GM18867 (cell line): Measurements from ENCODE around the gene PGPEP1.
"Not testable (repeated sequence)": the region's sequence is repeated elsewhere in the genome, so short reads cannot be mapped to it uniquely, and the experiment has no call there.

Experiments used
- ATAC-seq: cut with Tn5 transposase; IDR thresholded peaks from one replicate; pipeline ENCODE4 v1.9.1; 2021; ENCODE audit warnings: mild to moderate bottlenecking, moderate library complexity; ENCODE audit not compliant: unreplicated experiment

PGPEP1 gene

GRCh38 chr19:18363787-18364186 lies 23.4 kb downstream of the PGPEP1 start:
- no peak for ATAC-seq

GRCh38 chr19:18364277-18364825 lies 24.0 kb downstream of the PGPEP1 start:
- not testable (repeated sequence) for ATAC-seq

DNA sequence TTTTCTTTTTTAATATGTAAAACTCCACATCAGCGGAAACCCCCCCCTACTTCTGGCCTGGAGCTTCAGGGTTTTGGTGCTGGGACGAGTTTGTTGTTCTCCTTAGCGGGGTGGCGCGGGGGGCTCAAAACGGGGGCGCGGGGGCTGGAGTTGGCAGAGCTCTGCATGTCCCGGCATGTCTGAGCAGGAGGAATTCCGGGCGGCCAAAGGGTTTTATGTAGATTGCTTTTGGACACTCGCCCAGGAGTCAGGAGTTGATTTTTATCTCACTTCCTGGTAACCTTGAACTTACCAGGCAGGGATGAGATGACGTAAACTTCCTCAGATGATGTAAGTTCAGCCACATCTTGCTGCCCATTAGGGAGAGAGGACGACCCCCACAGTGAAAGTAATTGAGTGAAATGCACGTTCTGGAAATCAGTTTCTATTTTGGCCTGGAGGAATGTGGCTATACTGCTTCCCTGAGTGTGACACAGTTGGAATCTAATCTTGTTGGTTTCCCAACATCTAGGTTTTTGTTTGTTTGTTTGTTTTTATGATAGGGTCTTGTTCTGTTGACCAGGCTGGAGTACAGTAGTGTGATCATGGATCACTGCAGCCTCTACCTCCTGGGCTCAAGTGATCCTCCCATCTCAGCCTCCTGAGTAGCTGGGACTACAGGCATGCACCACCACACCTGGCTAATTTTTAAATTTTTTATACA lies 24.6 kb downstream of the PGPEP1 start:
- no peak for ATAC-seq

- no peak for ATAC-seq
Observed at GRCh38 chr19:18366021-18366435, 25.6 kb downstream of the PGPEP1 start.

DNA sequence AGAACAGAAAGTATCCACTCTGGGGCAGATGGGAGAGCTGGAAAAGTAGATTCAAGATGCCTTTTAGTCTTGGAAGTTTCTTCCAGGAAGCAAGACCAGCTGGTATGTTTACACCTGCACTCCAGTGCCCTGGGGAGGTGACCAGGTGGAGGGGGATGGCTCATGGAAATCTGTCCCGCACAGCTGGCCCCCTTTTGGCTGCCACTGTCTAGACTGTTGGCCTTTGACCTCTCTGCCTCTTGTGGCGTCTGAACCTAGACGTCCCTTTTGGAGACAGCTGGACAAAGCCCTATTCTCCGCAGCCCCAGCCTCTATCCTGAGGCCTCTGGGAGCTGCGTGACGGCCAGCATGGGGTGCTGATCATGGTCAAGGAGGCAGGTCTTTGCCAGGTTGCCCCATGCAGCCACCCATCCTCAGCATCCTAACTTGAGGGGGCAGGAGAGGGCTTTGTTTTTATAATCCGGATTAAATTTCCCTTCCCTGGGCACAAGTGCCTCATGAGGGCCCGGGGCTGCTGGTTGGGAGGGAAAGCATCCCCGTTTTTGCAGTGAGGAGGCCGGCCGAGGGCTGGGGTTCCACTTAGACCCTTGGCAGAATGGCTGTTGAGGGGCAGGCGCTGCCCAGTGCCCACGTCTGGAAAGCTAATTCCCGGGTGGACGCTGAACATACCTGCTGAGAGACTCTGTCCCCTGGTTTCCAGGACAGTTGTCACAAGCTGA lies 28.3 kb downstream of the PGPEP1 start:
- no peak for ATAC-seq

DNA sequence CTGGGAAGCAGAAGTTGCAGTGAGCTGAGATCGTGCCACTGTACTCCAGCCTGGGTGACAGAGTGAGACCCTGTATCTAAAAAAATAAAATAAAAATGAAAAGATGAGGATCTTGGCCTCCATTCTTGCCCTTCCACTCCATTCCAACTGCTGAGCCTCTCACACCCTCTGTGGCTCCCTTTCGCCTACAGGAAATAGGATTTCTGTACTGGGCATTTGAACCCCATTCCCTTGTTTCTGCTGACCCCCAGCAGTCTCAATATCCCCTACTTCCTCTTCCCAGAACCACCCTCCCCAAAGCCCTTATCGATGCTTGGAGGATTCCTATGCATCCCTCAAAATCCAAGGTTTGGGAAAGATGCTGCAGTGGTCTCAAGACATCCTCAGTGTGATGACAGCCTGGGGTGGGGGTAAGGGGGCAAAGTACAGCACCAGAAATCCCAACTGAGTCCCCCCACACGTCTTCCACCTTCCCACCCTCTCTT lies 33.1 kb downstream of the PGPEP1 start:
- ATAC-seq, result no peak

DNA sequence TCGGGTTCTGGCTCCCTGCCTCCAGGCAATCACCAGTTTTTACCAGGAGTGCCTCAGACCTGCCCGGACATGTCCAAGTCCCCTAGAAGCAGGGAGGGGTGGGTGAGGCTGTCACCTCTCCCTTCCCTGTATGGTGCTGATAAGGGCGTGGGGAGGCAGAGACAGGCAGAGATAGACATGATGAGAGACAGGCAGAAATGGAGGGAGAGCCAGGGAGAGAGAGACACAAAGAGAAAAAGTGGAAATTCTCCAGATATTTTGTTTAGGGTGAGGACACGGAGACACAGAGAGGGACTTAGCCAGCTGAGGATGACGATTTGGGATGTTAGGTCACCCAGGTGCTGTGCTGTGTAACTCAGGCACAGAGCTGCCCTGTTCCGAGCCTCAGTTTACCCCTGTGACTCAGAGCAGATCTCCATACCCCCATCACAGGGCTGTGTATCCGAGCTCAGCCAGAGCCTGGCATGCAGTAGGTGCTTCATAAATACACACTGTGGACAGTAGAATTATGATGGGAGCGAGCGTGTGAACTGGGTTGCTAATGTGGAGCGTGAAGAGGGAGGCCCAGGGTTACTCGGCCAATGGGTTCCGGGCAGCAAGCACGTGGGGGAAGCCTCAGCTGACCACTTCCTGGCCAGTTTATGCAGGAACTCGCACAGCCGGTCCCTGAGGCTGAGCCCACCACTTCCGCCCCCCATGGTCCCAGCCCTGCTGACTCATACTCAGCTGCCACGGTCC lies 33.7 kb downstream of the PGPEP1 start:
- ATAC-seq, result peak; percentile 79

DNA sequence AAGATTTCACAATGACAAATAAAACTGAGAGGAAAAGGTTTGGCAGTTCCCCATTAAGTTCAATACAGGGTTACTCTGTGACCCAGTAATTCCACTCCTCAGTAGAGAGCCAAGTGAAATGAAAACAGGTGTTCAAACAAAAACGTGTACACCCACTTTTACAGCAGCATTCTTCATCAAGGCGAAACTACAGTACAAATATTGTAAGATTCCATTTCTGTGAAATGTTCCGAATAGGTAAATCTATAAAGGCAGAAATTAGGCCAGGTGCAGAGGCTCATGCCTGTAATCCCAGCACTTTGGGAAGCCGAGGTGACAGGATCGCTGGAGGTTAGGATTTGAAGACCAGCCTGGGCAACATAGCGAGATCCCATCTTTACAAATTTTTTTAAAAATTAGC lies 36.6 kb downstream of the PGPEP1 start:
- ATAC-seq, result no peak

GRCh38 chr19:18379803-18380747 lies 39.7 kb downstream of the PGPEP1 start:
- no peak for ATAC-seq

DNA sequence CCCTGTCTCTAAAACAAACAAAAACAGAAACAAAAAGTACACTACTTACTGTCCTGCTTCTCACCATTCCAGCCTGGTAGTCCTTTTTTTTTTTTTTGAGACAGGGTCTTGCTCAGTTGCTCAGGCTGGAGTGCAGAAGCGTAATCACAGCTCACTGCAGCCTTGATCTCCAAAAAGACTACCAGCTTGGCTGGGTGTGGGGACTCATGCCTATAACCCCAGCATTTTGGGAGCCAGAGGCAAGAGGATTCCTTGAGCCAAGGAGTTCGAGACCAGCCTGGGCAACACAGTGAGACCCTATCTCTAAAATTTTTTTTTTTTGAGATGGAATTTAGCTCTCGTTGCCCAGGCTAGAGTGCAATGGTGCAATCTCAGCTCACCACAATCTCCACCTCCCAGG lies 40.4 kb downstream of the PGPEP1 start:
- no peak for ATAC-seq

DNA sequence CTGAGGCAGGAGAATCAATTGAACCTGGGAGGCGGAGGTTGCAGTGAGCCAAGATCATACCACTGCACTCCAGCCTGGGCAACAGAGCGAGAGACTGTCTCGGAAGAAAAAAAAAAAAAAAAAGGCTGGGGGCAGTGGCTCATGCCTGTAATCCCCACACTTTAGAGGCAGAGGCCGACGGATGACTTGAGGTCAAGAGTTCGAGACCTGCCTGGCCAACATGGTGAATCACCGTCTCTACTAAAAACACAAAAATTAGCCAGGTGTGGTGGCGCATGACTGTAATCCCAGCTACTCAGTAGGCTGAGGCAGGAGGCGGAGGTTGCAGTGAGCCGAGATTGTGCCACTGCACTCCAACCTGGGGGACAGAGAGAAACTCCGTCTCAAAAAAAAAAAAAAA lies 43.2 kb downstream of the PGPEP1 start:
- ATAC-seq, result not testable (repeated sequence)

DNA sequence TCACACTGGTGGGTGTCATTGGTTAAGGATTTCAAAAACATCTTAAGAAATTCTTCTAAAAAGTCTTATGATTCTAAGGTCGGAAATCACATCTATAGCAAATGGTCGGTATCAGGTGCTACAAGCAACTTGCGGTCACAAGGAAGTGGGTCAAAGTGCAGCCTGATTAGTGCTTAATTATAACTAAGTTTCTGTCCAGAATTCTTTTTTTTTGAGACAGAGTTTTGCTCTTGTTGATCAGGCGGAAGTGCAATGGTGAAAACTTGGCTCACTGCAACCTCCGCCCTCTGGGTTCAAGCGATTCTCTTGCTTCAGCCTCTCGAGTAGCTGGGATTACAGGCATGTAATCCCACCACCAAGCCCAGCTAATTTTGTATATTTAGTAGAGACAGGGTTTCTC lies 44.4 kb downstream of the PGPEP1 start:
- ATAC-seq, result no peak

DNA sequence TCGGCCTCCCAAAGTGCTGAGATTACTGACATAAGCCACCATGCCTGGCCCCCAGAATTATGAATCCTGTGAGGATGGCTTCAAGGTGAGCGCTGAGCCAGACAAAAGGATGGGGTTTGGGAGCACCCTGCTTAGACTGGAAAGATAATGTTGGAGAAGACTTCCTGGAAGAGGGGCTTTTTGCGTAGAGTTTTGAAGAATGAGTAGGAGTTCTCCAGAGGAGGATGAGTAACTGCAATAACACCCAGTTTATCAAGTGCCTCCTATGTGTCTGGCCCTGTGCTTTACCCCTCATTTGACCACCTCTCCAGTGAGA lies 44.9 kb downstream of the PGPEP1 start:
- ATAC-seq, result no peak

- no peak for ATAC-seq
Observed at GRCh38 chr19:18385675-18386542, 45.5 kb downstream of the PGPEP1 start, which contains the start of gene GDF15. TSS of gene GDF15 (plus strand) at chr19:18386158. CDS start at chr19:18386190, 32 bp downstream.

GRCh38 chr19:18386543-18387271 lies 46.3 kb downstream of the PGPEP1 start:
- no peak for ATAC-seq

DNA sequence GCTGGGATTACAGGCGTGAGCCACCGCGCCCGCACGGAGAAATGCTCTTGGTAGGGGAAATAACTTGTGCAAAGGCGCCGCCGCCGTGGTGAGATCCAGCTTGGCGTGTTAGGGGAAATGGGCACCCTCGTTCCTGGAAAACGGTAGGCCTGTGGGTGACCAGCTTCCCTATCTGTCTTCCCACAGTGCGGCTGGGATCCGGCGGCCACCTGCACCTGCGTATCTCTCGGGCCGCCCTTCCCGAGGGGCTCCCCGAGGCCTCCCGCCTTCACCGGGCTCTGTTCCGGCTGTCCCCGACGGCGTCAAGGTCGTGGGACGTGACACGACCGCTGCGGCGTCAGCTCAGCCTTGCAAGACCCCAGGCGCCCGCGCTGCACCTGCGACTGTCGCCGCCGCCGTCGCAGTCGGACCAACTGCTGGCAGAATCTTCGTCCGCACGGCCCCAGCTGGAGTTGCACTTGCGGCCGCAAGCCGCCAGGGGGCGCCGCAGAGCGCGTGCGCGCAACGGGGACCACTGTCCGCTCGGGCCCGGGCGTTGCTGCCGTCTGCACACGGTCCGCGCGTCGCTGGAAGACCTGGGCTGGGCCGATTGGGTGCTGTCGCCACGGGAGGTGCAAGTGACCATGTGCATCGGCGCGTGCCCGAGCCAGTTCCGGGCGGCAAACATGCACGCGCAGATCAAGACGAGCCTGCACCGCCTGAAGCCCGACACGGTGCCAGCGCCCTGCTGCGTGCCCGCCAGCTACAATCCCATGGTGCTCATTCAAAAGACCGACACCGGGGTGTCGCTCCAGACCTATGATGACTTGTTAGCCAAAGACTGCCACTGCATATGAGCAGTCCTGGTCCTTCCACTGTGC lies 47.9 kb downstream of the PGPEP1 start:
- ATAC-seq, result peak; percentile 61

DNA sequence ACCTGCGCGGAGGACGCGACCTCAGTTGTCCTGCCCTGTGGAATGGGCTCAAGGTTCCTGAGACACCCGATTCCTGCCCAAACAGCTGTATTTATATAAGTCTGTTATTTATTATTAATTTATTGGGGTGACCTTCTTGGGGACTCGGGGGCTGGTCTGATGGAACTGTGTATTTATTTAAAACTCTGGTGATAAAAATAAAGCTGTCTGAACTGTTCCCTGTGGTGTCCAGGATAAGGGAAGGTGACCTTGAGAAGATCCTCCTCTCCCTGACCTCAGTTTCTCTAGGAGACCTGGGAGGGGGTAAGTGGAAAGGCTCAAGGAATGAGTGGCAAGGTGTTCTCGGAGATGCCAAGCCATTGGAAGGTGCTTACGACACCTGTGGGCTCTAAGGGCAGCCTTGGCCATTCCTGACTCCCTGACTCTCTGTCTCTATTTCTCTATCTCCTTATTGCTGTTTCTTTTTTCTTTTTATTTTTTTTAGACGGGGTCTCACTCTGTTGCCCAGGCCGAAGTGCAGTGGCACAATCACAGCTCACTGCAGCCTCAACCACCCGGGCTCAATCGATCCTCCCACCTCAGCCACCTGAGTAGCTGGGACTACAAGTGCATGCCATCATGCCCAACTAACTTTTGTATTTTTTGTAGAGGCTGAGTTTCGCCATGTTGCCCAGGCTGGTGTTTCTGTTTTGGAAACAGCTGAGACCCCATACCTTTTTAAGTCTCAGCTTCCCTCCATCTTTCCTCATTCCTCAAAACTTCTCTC lies 48.7 kb downstream of the PGPEP1 start:
- no peak for ATAC-seq
